ENCODE data around the gene KRT15.

KRT15 gene

GRCh38 chr17:41549596-41550039 lies 30.9 kb upstream of the KRT15 start:
- no peak overlapping the region for H3K4me3 ChIP-seq (ENCODE audit: low read depth, low read length)
- no peak for TF ChIP-seq CTCF (IDR thresholded peaks at IDR 0.05; ENCODE audit: control insufficient read depth, extremely low read depth, insufficient read depth)
- DNase-seq (ENCODE audit: low read depth) = no peak

GRCh38 chr17:41548844-41549595 lies 30.3 kb upstream of the KRT15 start:
- peak; percentile 52 for DNase-seq (ENCODE audit: low read depth)
- H3K4me3 ChIP-seq (ENCODE audit: low read depth, low read length) = peak overlapping the region; percentile 17; the same call in 1 of the 2 replicates
- TF ChIP-seq CTCF (IDR thresholded peaks at IDR 0.05; ENCODE audit: control insufficient read depth, extremely low read depth, insufficient read depth) = peak; percentile 97

GRCh38 chr17:41547921-41548843 lies 29.5 kb upstream of the KRT15 start:
- H3K4me3 ChIP-seq (ENCODE audit: low read depth, low read length) = no peak overlapping the region
- no peak for DNase-seq (ENCODE audit: low read depth)
- TF ChIP-seq CTCF (IDR thresholded peaks at IDR 0.05; ENCODE audit: control insufficient read depth, extremely low read depth, insufficient read depth) = no peak

GRCh38 chr17:41547378-41547841 lies 28.7 kb upstream of the KRT15 start:
- no peak overlapping the region for H3K4me3 ChIP-seq (ENCODE audit: low read depth, low read length)
- no peak for DNase-seq (ENCODE audit: low read depth)
- no peak for TF ChIP-seq CTCF (IDR thresholded peaks at IDR 0.05; ENCODE audit: control insufficient read depth, extremely low read depth, insufficient read depth)

- no peak for TF ChIP-seq CTCF (IDR thresholded peaks at IDR 0.05; ENCODE audit: control insufficient read depth, extremely low read depth, insufficient read depth)
- no peak for DNase-seq (ENCODE audit: low read depth)
- H3K4me3 ChIP-seq (ENCODE audit: low read depth, low read length) = no peak overlapping the region
Measured at GRCh38 chr17:41546819-41547218, 28.1 kb upstream of the KRT15 start.

GRCh38 chr17:41545829-41546410 lies 27.2 kb upstream of the KRT15 start:
- DNase-seq (ENCODE audit: low read depth) = no peak
- no peak for TF ChIP-seq CTCF (IDR thresholded peaks at IDR 0.05; ENCODE audit: control insufficient read depth, extremely low read depth, insufficient read depth)
- no peak overlapping the region for H3K4me3 ChIP-seq (ENCODE audit: low read depth, low read length)
